Stimulated activated CD8-positive, alpha-beta memory T cell treated with anti-CD3 and anti-CD28 coated beads, Interleukin-15, amount 100 ng/mL, for 4 hours (primary cell): ENCODE measurements around the gene C20orf144.
"Not testable (repeated sequence)": the region's sequence is repeated elsewhere in the genome, so short reads cannot be mapped to it uniquely, and the experiment has no call there.

ENCODE experiments used
- DNase-seq, 2 donors: peaks; one replicate each; pipeline ENCODE4 v3.0.0-alpha.2; 2020; ENCODE audit warnings: low read depth in 2 of 2

Gene C20orf144

DNA sequence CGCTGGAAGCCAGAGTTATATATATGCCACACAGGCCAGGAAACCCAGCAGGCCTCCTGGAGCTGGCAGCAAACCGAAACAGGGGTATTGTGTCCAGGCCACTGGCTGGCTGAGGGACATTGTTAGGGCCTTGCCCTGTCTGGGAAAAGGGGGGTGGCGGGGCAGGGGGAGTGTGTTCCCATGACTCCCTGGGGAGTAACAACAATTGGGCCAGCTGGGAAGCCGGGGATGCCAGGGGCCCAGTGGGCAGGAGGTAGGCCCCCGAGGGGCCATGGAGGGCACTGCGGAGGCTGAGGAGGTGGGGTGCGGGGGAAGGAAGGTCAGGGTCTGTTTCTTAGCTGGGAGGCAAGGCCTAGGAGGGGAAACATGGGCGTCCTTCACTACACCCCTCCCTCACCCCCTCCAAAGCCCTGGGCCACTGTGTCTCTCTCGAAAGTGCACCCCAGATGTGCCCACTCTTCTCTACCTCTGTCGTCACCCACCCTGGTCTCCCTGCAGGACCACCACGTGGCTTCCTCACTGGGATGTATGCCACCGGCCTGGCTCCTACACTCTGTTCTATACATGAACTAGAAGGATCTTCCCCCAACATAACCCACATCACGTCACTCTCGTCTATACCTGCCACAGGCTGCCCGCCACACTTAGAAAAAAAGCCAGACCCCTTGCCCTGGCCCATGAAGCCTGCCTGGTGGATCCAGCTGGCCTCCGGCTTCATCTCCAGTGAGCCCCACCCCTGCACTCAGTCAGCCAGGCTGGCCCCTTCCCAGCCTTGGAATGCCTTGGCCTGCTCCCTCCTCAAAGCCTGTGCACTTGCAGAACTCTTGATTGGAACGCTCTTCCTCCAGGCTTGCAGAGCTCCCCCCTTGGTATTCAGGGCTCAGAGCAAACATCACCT, 31.9 kb downstream of the C20orf144 start:
- no peak for DNase-seq

DNA sequence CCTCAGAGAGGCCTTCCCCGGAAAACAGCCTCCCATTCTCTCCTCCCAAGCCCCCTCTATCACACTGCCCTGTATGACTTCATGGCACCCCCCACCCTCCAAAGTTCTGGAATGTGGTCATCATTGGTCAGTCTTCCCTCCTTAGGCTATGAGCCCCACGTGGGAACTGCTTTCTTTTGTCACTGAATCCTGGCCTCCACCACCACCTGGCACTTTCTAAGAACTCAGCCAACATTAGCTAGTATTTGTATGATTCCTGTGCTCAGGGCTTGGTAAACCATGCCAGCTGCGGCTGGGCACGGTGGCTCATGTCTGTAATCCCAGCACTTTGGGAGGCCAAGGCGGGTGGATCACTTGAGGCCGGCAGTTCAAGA, 32.5 kb downstream of the C20orf144 start:
- DNase-seq, result no peak

DNA sequence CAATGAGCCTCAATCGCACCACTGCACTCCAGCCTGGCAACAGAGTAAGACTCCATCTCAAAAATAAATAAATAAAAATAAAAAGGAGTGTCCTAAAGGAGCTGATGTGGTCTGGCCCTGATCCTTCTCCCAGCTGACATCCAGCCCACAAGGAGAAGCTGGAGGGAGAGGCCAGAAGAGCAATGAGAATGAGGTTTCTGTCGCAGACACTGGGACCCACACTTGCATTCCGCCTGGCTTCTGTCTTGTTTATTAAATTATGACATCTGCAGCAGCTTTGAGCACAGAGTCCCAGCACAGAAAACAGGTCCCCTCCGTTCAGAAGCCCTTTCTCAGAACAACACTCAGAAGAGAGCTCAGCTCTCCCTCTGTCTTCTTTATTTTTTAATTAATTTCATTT, 34.3 kb downstream of the C20orf144 start:
- DNase-seq, result no peak

DNA sequence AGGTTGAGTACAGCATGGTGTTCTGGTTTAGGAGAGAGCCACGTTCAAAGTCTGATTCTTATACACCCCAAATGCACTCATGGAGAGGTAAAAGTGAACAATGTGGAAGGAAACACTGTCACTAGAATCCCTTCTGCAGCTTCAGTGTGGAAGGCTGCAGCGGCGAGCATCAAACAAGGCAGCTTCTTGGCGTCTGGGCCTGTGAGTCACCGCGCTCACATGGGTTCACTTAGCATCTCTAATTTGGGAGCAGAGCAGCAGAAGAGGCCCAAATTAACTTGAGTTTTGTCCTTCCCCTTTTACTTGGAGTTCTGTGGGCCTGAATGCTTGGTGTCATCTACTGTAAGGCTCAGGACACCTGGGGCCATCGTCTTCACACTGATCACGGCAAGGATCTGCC, 35.0 kb downstream of the C20orf144 start:
- no peak for DNase-seq

DNA sequence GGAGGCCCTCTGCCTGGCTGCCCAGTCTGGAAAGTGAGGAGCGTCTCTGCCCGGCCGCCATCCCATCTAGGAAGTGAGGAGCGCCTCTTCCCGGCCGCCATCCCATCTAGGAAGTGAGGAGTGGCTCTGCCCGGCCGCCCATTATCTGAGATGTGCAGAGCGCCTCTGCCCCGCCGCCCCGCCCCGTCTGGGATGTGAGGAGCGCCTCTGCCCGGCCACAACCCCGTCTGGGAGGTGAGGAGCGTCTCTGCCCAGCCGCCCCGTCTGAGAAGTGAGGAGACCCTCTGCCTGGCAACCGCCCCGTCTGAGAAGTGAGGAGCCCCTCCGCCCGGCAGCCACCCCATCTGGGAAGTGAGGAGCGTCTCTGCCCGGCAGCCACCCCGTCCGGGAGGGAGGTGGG, 36.8 kb downstream of the C20orf144 start:
- not testable (repeated sequence) for DNase-seq

DNA sequence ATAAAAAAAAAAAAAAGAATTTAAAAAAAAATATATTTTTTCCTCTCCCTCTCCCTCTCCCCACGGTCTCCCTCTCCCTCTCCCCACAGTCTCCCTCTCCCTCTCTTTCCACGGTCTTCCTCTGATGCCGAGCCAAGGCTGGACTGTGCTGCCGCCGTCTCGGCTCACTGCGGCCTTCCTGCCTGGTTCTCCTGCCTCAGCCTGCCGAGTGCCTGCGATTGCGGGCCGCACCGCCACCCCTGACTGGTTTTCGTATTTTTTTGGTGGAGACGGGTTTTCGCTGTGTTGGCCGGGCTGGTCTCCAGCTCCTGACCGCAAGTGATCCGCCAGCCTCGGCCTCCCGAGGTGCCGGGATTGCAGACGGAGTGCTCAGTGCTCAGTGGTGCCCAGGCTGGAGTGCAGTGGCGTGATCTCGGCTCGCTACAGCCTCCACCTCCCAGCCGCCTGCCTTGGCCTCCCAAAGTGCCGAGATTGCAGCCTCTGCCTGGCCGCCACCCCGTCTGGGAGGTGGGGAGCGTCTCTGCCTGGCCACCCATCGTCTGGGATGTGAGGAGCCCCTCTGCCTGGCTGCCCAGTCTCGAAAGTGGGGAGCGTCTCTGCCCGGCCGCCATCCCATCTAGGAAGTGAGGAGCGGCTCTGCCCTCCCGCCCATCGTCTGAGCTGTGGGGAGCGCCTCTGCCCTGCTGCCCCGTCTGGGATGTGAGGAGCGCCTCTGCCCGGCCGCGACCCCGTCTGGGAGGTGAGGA, 38.7 kb downstream of the C20orf144 start:
- DNase-seq, result not testable (repeated sequence)

DNA sequence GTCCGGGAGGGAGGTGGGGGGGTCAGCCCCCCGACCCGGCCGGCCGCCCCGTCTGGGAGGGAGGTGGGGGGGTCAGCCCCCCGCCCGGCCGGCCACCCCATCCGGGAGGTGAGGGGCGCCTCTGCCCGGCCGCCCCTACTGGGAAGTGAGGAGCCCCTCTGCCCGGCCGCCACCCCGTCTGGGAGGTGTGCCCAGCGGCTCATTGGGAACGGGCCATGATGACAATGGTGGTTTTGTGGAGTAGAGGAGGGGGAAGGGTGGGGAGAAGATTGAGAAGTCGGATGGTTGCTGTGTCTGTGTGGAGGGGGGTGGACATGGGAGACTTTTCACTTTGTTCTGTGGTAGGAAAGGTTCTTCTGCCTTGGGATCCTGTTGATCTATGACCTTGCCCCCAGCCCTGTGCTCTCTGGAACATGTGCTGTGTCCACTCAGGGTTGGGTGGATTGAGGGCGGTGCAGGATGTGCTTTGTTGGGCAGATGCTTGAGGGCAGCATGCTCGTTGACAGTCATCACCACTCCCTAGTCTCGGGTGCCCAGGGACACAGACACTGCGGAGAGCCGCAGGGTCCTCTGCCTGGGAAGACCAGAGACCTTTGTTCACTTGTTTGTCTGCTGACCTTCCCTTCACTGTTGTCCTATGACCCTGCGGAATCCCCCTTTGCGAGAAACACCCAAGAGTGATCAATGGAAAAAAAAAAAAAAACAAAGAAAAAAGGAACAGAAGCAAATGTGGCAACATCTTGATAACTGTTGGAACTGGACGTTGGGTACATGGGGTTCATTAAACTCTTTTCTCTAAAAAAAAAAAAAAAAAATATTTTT, 39.7 kb downstream of the C20orf144 start:
- DNase-seq, result no peak

DNA sequence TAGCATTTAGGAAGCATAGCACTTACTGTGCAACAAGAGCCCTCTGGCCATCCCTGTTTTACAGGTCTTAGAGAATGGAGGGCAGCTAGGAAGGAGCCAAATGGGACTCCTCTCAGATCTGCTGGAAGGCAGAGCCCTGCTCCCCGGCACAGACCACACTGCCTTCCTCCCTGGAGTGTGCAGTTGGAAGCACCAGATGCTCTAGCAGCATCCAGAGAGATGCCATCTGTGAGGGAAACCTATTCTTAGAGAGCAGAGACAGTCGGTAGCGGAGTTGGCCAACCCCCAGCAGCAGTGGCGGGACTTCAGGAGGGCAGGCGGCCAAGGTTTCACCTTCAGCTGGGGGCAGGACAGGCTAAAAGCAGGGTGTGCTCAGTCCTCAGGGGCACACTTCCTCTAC, 40.7 kb downstream of the C20orf144 start:
- DNase-seq, result no peak

DNA sequence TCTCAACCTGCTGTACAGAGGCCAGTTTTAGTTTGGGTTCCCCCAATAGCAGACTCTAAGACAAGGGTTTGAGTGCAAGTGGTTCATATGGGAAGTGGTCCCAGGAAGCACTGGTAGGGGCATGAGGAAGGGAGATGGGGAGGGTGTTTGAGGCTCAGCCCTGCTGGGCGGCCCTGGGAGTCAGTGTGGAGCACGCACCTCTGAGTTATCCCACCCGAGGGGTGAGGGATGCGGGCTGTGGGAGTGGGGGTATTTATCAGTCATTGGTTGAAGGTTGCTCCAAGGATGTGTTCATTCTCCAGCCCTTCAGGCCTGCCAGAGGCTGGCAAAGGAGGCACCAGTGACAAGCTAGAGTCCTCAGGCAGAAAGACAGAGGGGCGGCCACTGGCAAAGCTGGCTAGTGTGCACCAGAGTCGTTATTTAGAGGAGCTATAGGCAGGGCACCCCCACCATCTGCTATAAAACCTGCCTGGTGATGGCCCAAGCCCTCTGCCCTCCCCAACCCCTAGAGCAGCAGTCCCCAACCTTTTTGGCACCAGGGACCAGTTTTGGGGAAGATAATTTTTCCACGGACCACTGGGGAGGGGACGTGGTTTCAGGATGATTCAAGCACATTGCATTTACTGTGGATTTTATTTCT, 41.5 kb downstream of the C20orf144 start:
- no peak for DNase-seq

DNA sequence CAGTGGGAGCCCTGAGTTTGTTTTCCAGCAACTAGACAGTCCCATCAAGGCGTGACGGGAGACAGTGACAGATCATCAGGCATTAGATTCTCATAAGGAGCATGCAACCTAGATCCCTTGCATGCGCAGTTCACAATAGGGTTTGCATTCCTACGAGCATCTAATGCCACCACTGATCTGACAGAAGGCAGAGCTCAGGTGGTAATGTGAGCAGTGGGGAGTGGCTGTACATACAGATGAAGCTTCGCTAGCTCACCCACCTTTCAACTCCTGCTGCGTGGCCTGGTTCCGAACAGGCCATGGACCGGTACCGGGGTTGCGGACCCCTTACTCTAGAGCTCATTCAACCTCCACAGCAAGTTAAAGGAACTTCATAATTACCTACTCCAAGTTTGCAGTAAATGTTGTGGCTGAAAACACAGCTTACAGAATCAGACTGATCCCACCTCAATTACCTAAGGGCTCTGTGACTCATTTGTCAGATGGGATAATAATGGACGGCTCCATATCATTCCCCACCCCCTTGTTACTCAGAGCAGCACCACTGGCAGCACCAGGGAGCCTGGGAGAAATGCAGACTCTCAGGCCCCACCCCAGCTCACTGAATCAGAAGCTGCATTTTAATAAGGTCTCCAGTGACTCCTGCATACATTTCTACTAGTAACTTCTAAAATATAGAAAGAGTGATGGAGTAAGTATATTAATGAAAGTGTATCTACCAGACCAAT, 42.2 kb downstream of the C20orf144 start:
- DNase-seq, result no peak

DNA sequence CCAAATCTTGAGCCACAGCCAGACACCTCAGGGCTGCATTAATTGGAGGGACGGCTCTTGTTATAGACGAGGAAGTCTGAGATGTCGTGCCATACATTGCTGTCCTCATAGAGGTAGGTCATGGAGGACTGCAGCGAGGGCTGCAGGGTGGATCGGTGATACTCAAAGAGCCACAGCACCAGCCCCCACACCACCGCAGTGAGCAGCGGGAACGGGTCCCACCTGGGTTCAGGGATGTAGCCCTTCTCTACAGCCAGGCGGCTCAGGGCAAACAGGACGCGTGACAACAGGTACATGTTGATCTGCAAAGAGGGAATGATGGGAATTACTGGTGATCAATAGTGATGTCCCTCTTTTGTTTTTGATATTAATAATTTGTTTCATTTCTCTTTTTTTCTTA, 45.5 kb downstream of the C20orf144 start:
- no peak for DNase-seq

DNA sequence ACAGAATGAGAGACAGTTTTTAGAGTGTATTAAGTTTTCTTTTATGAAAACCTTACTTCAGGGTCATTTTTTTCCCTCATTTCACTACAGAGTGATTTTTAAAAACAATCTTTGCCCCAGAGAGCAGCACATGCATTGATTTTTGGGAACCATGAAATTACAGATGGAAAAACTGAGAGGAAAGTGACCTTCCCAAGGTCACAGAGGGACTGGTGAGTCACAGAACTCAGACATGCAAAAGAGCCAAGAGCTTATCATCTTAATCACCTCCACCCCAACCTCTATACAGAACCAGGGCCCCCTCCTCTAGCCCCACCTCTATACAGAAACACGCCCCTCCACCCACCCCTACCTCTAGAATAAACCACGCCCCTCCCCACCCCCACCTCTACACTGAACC, 47.3 kb downstream of the C20orf144 start:
- DNase-seq, result no peak

DNA sequence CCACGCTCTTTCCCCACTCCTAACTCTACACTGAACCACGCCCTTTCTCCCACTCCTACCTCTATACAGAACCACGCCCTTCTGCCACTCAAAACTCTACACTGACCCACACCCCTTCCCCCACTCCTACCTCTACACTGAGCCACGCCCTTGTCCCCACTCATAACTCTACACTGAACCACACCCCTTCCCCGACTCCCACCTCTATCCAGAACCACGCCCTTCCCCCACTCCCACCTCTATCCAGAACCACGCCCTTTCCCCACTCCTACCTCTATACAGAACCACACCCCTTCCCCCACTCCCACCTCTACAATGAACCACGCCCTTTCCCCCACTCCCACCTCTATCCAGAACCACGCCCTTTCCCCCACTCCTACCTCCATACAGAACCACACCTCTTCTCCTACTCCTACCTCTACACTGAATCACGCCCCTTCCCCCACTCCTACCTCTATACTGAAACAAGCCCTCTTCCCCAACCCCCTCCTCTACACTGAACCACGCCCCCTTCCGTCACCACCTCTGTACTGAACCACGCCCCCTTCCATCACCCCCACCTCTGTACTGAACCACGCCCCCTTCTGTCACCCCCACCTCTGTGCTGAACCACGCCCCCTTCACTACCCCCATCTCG, 47.9 kb downstream of the C20orf144 start:
- no peak for DNase-seq

DNA sequence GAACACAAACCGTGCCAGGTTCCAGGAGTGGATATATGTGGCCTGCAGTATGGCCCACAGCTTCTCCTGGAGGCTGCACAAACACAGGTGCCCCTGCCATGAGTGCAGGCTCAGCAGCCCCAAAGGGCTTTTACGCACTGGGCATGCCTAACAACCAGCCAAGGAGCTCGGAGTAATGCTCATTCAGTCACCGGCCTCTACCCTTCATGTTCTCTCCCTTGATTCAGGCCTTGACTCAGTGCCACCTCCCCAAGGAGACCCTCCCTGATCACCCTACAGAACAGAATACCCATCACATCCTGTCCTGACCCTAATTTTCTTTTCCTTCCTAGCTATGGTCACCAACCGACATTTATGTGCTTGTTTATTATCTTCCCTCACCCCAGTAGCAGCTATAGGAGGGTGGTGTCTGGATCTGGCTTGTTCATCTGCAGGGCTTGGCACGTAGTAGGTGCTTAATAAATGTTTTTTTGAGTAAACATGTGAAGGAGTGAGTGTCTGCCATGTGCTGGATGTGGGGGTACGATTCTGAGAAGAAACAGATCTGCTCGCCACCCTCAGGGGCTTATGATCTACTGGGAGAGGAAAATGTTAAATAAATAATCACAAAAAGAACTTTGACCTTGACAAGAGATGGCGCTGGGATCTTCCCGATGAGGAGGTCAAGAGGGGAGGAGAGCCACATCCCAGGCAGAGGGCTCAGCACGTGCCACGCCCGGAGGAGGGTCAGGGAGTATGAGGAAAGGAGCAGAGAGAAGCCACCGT, 48.7 kb downstream of the C20orf144 start:
- no peak for DNase-seq

DNA sequence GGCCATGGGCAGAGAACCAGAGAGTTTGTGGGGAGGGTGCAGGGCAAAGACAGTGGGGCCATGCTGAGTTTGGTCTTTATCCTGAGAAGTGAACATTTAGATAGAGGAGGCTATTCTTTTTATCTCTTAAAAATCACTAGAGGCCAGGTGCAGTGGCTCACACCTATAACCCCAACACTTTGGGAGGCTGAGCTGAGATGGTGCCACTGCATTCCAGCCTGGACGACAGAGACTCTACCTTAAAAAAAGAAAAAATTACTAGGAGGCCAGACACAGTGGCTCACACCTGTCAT, 49.3 kb downstream of the C20orf144 start:
- no peak for DNase-seq
